ENCODE results near the gene KCTD10. TPM values are rescaled to one million over a fixed set of nuclear protein-coding genes. Genes with fewer than 3 reads are reported as not detected.

Gene KCTD10
- total RNA-seq, 1 experiment from 2014 or later, result 44.7 TPM

GRCh38 chr12:109434582-109434981, 42.5 kb downstream of the KCTD10 start:
- H3K27ac Mint-ChIP-seq, result 0 out of 2 replicates have a peak overlapping the region, but pooled peaks have one; percentile 57
- no peak overlapping the region for H3K4me3 Mint-ChIP-seq
- ChIA-PET POLR2A (interaction anchor here (1.1 kb wide), 1 partner anchor 24 kb away, joined by 3 read pairs; no protein-coding TSS in a partner anchor), CTCF (interaction anchor here (1.3 to 5.4 kb wide), 13 partner anchors 9 to 171 kb away, joined by 3 to 52 read pairs (median 11); partner anchors contain the start of genes KCTD10 and UBE3B)
- TF ChIP-seq ZNF532 (CRISPR knock-in tag; IDR thresholded peaks at IDR 0.05; ENCODE audit: borderline replicate concordance) (no peak), RELA (CRISPR knock-in tag; IDR thresholded peaks at IDR 0.05; ENCODE audit: borderline replicate concordance) (no peak), ZNF512 (CRISPR knock-in tag; IDR thresholded peaks at IDR 0.05; ENCODE audit: borderline replicate concordance) (no peak), PRDM15 (CRISPR knock-in tag; IDR thresholded peaks at IDR 0.05) (no peak), ZMAT4 (CRISPR knock-in tag; IDR thresholded peaks at IDR 0.05) (no peak)
- no peak for ATAC-seq
- H3K9me3 Mint-ChIP-seq, result peaks cover 5% of the 10 kb centered on the region; the same call in 1 of the 2 replicates
- peaks cover 52% of the 10 kb centered on the region for H3K4me1 Mint-ChIP-seq
- peaks cover 3% of the 10 kb centered on the region; the same call in 1 of the 2 replicates for H3K27me3 Mint-ChIP-seq (ENCODE audit: low read depth)
- H3K36me3 Mint-ChIP-seq, result no peaks in the 10 kb centered on the region
- no peak for DNase-seq (ENCODE audit: low spot score)

GRCh38 chr12:109433618-109434017, 43.5 kb downstream of the KCTD10 start:
- peak overlapping the region; percentile 58; the same call in 1 of the 2 replicates for H3K27ac Mint-ChIP-seq
- POLR2A ChIA-PET, result interaction anchor here (0.6 kb wide), 2 partner anchors 28 to 44 kb away, joined by 3 read pairs; partner anchors contain the start of genes KCTD10 and UBE3B
- peaks cover 5% of the 10 kb centered on the region; the same call in 1 of the 2 replicates for H3K9me3 Mint-ChIP-seq
- DNase-seq (ENCODE audit: low spot score) (peak; percentile 64), ATAC-seq (peak; percentile 74)
- H3K27me3 Mint-ChIP-seq (ENCODE audit: low read depth), result 0 out of 2 replicates have a peak, but pooled peaks cover 3% of the 10 kb centered on the region
- no peak overlapping the region for H3K4me3 Mint-ChIP-seq
- CTCF ChIA-PET, result interaction anchor here (1.0 to 5.4 kb wide), 21 partner anchors 8 to 342 kb away, joined by 3 to 52 read pairs (median 7); partner anchors contain the start of genes KCTD10, MMAB, MVK and UBE3B
- peaks cover 52% of the 10 kb centered on the region for H3K4me1 Mint-ChIP-seq
- TF ChIP-seq SOX15 (CRISPR knock-in tag; IDR thresholded peaks at IDR 0.05) (no peak), CTCF (IDR thresholded peaks at IDR 0.05) (peak; percentile 64)
- H3K36me3 Mint-ChIP-seq, result no peaks in the 10 kb centered on the region
